HG02798 (cell line): ENCODE results near the gene LARP6.

ENCODE experiments used
- ATAC-seq: cut with Tn5 transposase; IDR thresholded peaks from one replicate; pipeline ENCODE4 v1.9.1; 2021; ENCODE audit warnings: mild to moderate bottlenecking; ENCODE audit not compliant: unreplicated experiment, poor library complexity

LARP6 gene

DNA sequence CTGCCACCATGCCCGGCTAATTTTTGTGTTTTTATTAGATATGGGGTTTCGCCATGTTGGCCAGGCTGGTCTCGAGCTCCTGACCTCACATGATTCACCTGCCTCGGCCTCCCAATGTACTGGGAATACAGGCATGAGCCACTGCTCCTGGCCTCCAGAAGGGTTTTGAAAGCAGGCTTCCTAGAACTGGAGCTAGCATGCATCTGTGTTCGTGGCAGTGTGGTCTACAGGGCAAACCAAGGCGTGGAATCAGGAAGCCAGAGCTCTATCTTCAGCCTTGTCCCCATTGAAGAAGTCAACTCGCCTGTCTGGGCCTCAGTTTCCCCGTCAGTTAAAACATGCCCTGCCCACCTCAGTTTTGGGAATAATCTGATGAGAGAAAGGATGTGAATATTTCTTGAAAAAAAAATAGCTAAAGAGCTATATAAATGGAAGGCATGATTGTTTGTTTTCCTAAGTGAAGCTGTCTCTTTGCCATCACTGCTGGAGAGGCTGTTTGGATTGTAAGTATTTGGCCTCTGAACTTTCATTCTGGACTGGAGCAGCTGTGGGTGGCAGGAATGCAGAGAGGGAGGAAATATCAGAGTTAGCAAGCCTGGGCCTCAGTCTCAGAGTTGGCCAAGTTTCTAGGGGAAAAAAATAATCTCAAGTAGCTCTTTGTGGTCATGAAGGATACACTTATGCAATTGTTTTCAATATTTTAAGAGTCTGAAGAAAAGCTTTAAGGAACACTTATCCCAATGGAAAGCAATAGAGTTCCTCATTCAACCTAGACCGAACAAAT, 54.1 kb downstream of the LARP6 start:
- ATAC-seq, result no peak

DNA sequence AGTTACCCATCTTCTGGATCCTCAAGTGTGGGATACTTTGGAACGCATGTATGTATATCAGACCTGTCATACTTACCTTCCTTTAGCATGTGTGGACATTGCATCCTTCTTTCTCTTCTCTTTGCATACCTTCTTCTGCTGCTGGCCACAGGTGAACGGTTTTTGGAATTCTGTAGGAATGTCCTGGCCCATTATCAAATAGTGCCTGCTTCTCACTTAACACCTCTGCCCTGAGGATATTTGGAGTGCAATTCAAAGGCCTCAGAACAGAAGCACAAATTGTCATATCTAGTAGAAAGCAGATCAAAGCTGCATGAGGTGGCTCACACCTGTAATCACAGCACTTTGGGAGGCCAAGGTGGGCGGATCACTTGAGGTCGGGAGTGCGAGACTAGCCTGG, 56.5 kb downstream of the LARP6 start:
- ATAC-seq, result no peak

DNA sequence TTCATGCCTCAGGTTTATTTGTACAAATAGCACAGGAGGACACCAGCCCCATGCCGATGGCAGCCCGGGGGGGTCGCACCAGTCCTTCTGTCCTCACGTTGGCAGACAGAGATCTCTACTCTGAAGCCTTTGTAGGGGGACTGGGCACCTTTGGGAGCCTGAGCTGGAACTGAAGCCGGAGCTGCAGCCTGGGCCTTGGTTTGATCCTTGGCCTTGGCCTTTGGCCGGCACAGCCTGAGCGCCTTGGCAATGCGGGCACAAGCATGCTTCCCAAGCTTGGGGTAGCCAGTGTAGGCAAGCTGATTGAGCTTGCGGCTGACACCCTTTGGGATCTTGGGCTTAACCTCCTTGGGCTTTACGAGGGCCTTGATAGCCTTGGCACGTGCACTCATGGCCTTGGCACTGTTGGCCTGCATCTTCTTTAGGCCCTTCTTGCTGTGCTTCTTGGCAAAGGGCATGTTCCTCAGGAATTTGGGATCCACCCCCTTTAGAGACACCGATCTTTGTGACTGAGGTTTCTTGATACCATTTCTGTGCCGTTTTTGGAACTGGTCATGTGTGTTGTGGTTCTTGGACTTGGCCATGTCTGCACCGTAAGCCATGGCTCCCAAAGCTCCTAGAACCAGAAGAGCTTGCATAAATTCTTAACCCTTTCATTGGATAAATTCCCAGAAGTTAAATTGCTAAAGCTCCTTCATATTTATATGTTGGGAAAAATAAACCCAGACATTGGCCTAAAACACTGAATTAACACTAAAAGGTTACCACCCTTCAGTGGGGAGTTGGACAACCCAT, 57.2 kb downstream of the LARP6 start:
- ATAC-seq, result no peak

DNA sequence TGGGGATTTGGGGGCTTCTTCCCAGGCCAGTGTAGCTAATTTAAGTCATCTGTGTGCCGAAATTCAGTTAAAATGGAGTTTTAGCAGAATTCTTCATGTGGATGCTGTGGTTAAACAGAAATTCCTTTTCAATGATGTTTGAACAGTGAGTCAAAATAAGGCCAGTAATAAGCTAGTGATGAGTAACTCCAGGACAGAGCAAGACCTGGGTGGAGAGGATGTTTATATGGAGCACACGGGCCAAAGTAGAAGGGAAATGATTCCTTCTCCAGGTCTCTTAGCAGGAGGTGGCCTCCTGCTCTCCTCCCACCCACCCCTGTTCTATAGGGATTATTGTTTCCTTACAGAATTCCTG, 58.7 kb downstream of the LARP6 start:
- no peak for ATAC-seq

DNA sequence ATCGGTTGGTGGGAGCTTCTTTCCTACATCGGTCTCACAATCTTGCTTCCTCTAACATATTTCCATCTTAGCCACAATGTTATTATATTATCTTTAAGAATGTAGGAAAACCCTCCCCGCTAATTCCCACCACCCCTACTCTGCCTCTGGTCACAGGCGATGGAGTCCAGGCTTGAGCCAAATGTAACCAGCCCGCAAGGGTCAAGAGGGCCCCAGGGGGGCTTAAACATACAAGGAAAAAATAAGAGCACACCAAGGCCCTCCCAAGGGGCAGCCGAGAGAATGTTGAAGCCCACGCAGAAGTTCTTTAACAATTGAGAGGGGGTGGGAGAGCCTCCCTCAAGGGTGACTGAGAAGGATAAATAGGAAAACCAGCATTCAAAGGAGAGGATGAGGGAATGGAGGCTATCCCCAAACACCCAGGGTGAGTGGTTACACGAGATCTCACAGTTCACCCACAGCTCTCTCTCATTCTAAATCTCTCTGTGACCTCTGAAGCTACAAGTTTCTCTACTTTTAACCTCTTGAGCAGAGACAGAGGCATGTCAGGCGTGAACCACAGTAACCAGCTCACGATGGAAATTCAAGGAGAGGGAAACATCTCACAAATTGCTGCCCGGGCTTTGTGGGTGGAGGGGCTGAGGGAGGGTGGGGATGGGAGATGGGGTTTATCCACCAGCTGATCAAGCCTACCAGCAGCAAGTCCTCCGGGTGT, 59.2 kb downstream of the LARP6 start:
- no peak for ATAC-seq

DNA sequence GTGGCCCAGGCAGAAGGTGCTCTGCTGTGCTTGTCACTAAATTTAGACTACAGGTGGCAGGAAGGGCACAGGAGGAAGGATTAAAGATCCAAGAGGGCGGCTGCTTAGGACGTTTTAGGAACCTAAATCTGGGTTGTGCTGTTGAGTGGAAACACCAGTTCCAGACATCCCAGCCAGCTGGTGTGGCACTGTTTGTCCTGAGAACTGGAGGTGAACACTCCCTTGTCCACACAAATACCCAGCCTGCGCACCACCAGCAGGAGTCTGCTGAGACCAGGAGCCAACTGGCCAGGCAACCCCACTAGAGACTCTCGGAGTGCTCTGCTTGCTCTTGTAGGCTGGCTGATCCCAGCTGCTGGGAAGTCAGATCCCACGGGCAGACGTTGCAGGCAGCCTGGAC, 60.3 kb downstream of the LARP6 start:
- ATAC-seq, result no peak

DNA sequence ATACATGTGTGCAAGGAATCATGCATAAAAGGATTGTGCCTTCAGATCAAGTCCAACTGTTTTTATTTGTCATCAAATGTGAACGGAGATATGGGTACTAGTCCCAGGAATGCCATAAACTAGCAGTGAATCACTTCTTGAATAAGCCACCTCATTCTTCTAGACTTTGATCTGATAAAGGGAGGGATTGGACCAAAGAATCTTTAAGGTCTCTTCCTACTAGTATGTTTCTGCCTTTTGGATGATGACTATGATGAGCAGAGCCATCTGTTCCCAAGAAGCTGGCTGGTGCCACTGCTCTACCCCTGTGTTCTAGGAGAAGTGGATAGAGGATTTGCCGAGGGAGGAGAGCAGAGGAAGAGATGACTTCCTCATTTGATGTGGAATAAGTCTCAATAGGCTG, 61.8 kb downstream of the LARP6 start:
- ATAC-seq, result no peak

DNA sequence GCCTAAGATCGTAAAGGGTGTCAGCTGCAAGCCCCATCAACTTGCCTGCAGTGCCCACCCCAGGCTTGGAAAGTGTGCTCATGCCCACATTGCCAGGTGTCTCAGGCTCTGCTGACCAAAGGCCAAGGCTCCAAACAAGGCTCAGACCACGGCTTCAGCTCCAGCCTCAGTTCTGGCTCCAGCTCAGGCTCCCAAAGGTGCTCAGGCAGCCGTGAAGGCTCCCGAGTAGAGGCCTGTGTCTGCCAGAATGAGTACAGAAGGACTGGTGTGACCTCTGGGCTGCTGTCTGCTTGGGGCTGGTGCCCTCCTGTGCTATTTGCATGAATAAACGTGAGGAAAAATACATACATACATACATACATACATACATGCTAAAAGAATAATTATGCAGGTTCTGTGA, 62.7 kb downstream of the LARP6 start:
- ATAC-seq, result no peak

DNA sequence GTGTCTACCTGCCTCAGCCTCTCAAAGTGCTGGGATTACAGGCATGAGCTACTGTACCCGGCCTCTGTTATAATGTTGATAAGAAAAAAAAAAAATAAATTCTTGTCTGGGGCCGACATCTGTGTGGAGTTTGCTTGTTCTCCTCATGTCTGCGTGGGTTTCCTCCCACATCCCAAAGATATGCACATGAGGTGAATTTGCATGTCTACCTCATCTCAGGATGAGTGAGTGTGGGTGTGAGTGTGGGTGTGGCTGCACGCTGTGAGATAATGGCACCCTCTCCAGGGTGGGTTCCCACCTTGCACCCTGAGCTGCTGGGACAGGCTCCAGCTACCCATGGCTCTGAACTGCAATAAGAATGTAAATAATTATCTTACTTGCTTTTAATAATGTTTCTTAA, 64.7 kb downstream of the LARP6 start:
- ATAC-seq, result no peak

DNA sequence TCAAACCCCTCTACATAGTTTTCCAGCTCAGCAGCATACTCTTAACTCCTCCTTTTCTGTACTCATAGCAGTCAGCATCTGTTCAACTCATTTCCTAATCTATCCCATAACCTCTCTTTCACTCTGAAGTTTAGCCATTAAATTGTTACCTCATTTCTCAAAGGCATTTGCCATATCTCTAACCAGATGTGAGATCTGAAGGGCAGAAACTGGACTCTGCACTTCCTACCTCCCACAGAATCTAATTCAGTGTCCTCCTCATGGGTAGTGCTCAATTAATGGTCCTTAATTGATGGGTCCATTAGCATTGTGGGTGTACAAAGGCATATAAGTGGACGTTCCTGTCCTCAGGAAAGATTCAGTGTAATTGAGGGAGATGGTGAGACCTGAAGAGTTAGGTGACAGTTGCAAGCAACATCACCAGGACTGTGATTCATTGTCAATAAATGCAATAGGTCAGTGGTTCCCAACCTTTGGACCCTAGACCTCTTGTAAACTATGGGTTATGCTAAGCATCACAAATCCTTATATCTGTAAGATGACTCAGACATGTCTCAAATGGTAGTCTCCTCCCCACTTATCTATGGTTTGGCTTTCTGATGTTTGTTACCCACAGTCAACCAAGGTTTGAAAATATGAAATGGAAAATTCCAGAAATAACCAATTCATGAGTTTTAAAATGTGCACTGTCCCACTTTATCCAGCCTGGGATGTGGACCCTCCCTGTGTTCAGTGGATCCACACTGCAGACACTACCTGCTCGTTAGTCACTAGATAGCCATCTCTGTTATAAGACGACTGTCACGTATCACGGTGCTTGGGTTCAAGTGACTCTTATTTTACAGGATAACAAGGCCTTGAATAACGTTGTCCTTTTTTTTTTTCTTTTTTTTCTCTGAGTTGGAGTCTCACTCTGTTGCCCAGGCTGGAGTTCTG, 65.6 kb downstream of the LARP6 start:
- ATAC-seq, result no peak

DNA sequence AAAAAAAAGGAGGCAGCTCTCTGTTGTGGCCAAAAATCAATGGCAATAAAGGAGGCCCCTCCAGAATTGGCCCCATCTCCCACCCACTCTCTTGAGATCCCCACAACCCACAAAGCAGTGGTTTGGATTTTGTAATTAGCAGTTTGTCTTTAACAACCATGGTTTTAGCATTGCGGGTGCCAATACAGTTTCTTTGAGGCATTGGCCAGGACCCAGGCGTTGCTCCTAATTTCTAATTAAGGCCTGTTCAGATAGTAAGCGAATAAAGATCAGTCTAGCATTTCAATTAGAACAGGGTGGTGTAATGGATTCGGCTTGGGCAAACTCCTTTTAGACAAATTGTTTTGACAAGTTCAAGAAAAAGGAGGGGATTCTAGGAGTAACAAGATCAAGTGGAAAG, 67.0 kb downstream of the LARP6 start:
- ATAC-seq, result no peak

DNA sequence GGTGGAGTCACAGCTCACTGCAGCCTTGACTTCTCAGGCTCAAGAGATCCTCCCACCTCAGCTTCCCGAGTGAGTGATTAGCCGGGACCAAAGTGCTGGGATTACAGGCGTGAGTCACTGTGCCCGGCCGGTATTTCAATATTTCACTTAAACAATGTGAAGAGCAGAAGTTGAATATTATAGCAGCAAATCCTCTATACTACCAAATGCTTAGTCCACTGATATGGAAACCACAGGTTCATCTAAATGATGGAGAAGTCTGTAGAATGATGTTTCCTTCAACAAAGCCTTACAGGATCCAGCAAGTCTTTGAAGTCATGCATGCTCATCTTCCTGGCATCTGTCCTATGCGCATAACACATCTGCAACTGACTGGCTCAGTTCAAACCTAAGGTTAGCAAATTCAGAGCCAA, 70.3 kb downstream of the LARP6 start:
- no peak for ATAC-seq

DNA sequence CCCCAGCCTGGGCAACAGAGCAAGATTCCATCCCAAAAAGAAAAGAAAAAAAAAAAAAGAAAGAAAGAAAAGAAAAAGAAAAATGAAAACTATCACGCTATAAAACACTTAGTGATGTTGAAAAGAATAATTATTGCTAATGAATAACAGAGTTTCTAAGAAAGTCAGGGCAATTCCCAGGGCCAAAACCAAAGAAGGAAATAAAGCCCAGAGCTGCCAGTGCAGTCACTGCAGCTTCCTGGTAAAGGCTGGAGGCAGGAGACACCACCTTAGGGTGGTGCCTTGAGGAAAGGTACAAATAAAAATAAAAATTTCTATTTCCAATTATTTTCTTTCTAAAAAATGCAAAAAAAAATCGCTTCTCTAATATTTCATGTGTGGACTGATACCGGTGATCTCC, 70.9 kb downstream of the LARP6 start:
- no peak for ATAC-seq

DNA sequence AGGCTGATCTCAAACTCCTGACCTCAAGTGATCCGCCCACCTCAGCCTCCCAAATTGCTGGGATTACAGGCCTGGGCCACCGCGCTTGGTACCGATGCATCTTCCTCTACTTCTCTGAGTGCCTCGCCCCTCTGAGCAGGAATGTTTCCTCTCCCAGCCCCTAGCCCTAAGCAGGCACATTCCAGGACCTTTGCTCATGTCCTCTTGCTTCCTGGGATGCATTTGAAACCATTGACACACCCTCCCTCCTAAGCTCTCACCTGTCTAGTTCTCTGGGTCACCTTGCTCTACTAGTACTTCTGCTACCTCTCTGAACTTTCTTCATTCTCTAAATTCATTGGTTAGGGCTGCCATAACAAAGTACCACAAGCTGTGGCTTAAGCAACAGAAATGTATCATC, 72.7 kb downstream of the LARP6 start:
- no peak for ATAC-seq
